ENCODE data around the gene LTBP3. TPM values are rescaled to one million over a fixed set of nuclear protein-coding genes. Genes with fewer than 3 reads are reported as not detected.
A peak's percentile ranks its signal among the peaks of the same experiment; 100 is the strongest.

Gene LTBP3
- total RNA-seq, 2 experiments from 2014 or later, result 116 to 119 TPM

DNA sequence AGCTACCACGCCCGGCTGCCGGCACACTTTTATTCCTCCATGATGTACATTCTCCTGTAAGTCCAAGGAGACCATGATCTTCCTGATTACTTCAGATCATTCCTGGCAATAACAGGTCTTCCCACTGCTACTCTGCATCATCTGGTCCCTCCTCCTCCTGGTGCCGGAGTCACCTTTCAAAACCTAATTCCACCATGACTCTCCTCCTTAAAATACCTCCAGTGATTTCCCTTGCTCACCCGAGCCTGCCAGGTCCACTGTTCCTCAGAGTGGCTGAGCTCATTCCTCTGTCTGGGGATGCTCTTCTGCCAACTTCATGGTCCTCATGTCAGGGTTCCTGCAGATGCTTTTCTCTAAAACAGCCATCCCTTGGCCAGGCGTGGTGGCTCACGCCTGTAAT is 3.9 kb upstream of the LTBP3 start:
- POLR2A ChIA-PET, result interaction anchor here (0.7 to 2.9 kb wide), 5 partner anchors 9 to 76 kb away, joined by 3 to 13 read pairs (median 4); partner anchors contain the start of gene SIPA1
- Mint-ChIP-seq H3K4me3 (no peak overlapping the region), H3K27ac (no peak overlapping the region), H3K9me3 (no peaks in the 10 kb centered on the region), H3K4me1 (peaks cover 36% of the 10 kb centered on the region), H3K36me3 (no peaks in the 10 kb centered on the region), H3K27me3 (no peaks in the 10 kb centered on the region)
- ATAC-seq (ENCODE audit: low read depth) (no peak), DNase-seq (no peak)

DNA sequence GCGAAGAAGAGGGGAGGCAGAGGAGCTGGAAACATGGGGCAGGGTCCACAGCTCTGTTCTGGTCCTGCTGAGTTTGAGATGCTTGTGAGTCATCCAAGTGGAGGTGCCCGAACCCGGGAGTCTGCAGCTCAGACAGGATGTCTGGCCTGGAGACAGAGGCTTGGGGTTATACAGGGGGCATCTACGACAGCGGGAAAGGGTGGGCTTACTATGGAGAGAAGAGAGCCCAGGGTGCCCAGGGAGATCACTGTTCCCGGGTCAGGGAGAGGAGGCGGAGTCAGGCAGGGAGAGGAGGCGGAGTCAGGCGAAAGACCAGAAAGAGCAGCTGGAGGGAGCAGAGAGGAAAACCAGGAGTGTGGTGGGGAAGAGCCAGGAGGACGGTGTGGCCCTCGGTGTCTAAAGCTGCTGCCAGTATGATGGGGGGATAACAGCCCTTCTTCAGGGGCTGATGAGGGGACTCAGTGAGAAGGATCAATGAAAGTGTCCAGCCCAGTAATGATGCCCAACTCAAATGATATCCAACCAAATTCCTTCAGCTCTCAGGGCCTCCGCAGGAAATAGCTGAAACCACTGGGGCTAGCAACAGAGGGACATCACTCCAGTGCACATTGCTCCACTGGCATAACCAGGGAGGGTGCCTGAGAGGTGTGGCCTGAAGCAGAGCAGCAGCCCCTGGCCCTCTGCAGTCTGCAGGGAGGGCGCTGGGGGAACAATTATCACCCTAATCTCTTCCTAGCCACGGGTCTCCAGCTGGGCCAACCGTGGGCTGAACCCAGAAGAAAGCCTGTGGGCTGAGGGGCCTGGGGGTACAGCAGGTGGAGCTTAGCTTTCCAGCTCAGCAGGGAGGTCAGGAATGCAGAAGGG is 2.6 kb upstream of the LTBP3 start:
- ATAC-seq (ENCODE audit: low read depth) (no peak), DNase-seq (peak; percentile 28)
- H3K27me3 Mint-ChIP-seq, result no peaks in the 10 kb centered on the region
- H3K4me1 Mint-ChIP-seq, result peaks cover 32% of the 10 kb centered on the region
- H3K4me3 Mint-ChIP-seq, result no peak overlapping the region
- POLR2A ChIA-PET, result interaction anchor here (0.8 to 2.9 kb wide), 5 partner anchors 11 to 138 kb away, joined by 3 to 13 read pairs (median 3); partner anchors contain the start of genes FAM89B, NEAT1 and SIPA1
- H3K36me3 Mint-ChIP-seq, result no peaks in the 10 kb centered on the region
- no peaks in the 10 kb centered on the region for H3K9me3 Mint-ChIP-seq
- H3K27ac Mint-ChIP-seq, result no peak overlapping the region

DNA sequence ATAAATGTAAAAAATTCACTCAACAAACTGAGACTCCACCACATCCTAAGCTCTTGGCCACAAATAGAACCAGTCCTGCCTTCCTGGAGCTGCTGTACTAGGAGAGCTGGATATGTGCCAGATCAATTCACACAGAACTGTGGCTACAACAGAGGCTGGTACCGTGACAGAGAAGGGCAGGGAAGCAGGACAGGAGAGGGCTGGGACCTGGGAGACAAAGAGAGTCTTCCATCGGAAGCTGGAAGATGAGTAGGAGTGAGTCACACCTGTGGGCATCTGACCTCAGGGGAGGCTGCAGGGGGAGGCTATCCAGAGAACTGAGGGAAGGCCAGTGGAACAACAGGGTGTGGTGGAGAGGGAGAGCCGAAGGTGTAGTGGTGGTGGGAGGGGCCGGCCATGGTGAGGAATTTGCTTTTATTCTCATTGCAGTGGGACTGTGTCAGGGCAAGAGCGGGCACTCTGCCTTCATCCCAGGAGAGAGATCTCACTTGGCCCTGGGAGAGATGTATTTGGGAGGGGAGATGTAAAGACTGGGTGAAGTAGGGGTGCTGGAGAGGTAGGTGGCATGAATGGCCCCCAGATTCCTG is 1.9 kb upstream of the LTBP3 start:
- H3K4me3 Mint-ChIP-seq, result no peak overlapping the region
- no peak for ATAC-seq (ENCODE audit: low read depth)

DNA sequence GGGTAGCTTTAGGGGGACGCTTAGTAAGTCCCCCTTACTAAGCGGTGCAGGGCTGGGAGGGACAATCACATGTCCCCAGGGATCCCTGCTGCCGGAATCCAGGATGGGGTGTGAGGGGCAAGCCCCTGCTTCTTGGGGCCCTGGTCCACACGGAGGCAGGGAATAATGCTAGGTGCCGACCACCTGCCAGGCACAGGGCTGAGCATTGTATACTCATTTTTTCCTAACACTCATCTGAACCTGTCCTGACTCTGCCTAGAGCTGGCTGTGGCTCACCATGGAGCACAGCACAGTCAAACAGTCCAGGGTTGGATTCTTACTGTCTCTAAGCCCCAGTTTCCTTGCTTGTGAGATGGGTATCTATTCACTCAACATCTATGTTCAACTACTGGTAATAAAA is 1.4 kb upstream of the LTBP3 start:
- POLR2A ChIA-PET, result interaction anchor here (0.5 to 2.9 kb wide), 5 partner anchors 11 to 136 kb away, joined by 3 to 13 read pairs (median 10); partner anchors contain the start of genes NEAT1 and ZNRD2
- DNase-seq, result peak; percentile 22

More for the DNA sequence above, 1.9 kb upstream of the LTBP3 start:
- peaks cover 32% of the 10 kb centered on the region for H3K4me1 Mint-ChIP-seq
- H3K27me3 Mint-ChIP-seq, result no peaks in the 10 kb centered on the region
- H3K27ac Mint-ChIP-seq, result peak overlapping the region; percentile 3
- no peak for DNase-seq
- no peaks in the 10 kb centered on the region for H3K9me3 Mint-ChIP-seq
- POLR2A ChIA-PET, result interaction anchor here (0.5 to 2.9 kb wide), 5 partner anchors 10 to 137 kb away, joined by 3 to 13 read pairs (median 10); partner anchors contain the start of genes NEAT1 and ZNRD2
- no peaks in the 10 kb centered on the region for H3K36me3 Mint-ChIP-seq

DNA sequence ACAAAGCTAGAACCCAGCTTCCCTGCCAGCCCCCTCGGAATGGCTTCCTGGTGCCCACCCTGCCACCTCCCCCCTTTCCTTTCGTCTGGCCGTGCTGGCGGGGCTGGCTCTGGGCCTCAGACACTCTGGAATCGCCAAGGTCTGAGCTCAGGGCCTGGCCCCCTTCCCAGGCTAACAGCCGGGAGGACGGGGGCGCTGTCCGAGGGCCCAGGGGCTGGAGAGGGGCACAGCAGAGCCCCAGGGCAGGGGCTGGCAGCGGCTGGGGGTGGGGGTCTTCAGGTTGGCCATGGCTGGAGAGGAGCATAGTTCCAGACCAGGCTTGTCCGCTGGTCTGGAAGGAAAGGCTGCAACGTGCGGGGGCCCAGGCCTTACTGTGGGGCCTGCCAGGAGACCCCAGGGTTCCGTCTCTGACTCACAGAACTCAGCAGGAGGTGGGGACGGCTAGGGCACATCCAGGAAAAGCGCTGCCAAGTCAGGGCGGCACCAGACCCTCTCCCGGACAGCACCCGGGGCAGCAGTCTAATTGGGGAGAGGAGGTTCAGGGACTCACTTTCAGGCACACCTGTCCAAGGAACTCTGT is 861 bp upstream of the LTBP3 start:
- Mint-ChIP-seq H3K27me3 (no peaks in the 10 kb centered on the region), H3K9me3 (no peaks in the 10 kb centered on the region), H3K4me1 (peaks cover 38% of the 10 kb centered on the region), H3K4me3 (peak overlapping the region; percentile 70), H3K27ac (peak overlapping the region; percentile 66), H3K36me3 (no peaks in the 10 kb centered on the region)
- DNase-seq (peak; percentile 35), ATAC-seq (ENCODE audit: low read depth) (no peak)
- POLR2A ChIA-PET, result interaction anchor here (0.6 to 2.9 kb wide), 4 partner anchors 10 to 18 kb away, joined by 4 to 13 read pairs (median 10); partner anchors contain the start of gene ZNRD2

More for the DNA sequence above, 1.4 kb upstream of the LTBP3 start:
- Mint-ChIP-seq H3K36me3 (no peaks in the 10 kb centered on the region), H3K27ac (no peak overlapping the region), H3K4me1 (peaks cover 34% of the 10 kb centered on the region), H3K9me3 (no peaks in the 10 kb centered on the region), H3K27me3 (no peaks in the 10 kb centered on the region), H3K4me3 (peak overlapping the region; percentile 70)
- ATAC-seq (ENCODE audit: low read depth), result no peak

DNA sequence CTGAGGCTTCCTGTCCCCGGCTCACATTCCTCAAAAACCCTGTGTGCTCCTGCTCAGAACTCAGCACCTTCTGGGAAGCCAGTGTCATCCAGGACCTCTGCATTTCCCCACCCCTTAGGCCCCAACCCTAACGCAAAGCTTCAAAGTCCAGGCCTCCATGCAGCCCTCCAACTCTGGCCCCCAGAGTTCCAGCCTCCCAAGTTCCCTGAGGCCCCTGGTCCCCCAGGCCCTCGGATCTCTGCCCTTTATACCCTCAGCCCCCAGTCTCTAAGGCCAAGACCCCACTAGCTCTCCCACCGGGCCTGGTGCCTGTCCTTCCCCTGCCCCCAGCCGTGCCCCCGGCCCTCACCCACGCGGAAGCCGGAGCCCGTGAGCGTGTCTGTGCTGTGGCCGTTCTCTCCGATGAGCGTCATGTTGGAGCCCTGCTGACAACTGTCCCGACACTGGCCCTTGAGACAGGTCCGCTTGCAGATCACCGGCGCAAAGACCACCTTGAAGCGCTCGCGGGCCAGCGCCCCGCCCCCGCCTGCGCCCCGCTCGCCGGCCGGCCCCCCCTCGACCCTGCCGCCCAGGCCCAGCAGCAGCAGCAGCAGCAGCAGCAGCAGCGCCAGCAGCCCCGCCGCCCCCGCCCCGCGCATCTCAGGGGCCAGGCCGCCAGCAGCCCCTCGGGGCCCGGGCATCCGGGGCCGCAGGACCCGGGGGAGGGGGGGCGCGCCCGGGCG is 718 bp downstream of the LTBP3 start:
- DNase-seq (peak; percentile 57), ATAC-seq (ENCODE audit: low read depth) (no peak)
- H3K4me3 Mint-ChIP-seq, result peak overlapping the region; percentile 86
- POLR2A ChIA-PET, result interaction anchor here (0.8 to 3.5 kb wide), 7 partner anchors 8 to 81 kb away, joined by 3 to 38 read pairs (median 3); partner anchors contain the start of genes FAM89B, SIPA1 and ZNRD2
- H3K27ac Mint-ChIP-seq, result peak overlapping the region; percentile 87
- peaks cover 43% of the 10 kb centered on the region for H3K4me1 Mint-ChIP-seq
- H3K36me3 Mint-ChIP-seq, result no peaks in the 10 kb centered on the region
- no peaks in the 10 kb centered on the region for H3K27me3 Mint-ChIP-seq
- H3K9me3 Mint-ChIP-seq, result no peaks in the 10 kb centered on the region

DNA sequence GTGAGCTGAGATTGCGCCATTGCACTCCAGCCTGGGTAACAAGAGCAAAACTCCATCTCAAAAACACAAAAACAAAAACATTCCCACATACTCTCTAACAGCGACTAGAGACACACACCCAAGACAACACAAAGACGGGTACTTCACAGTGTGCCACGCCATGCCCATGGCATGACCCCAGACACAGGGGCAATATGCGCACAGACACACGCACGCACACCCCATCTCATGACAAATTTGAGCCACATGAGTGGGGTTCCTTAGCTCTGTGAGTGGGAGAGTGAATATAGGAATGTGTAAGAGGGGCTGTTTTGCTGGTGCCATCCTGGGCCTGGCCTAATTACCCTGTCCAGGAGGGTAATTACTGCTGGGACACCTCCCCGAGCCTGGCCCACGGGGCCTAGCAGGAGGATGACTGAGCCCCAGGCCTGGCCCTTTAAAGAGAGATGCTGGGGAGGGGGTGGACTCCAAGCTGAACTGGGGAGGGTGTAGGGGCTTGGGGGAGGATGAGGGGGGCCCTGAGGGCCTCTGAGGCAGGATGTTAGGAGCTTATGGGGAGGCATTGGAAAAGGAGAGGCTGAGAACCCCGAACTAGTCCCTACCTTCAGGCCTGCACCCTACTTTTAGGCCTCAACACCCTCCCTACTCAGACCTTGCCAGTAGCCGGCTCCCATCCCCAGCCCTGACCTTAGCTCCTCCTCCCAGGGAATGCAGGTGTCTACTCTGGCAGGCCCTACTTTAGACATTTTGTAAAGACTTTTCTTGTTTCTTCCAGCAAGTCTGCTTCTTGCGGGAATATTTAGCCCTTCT is 1.5 kb downstream of the LTBP3 start:
- peaks cover 3% of the 10 kb centered on the region for H3K36me3 Mint-ChIP-seq

DNA sequence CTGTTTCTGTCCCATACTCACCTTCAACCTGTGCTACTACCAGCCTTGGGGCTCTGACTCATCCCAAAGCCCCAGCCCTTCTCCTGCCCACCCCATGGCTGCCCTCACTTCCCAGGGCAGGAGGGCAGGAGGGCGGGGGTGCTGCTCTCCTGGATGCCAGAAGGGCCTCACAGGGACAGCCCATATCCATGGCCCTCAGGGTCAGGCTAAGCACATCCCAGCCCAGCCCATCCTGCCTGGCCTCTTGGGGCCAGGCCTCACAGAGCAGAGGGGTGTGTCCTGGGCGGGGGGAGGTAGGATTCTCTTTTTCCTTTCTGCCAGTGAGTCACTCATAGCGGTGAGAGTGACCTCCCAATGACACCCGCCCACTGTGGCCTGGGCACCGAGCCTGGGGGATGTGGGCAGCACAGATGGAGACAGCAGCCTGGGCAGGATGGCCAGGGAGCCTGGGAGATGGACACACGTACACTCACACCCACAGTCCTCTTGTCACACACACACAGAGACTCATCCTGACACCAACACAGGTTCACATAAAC is 2.4 kb downstream of the LTBP3 start:
- peak; percentile 39 for DNase-seq
- peak overlapping the region; percentile 87 for H3K27ac Mint-ChIP-seq
- H3K9me3 Mint-ChIP-seq, result no peaks in the 10 kb centered on the region
- peak overlapping the region; percentile 86 for H3K4me3 Mint-ChIP-seq
- no peak for ATAC-seq (ENCODE audit: low read depth)
- POLR2A ChIA-PET, result interaction anchor here (1.0 to 3.5 kb wide), 3 partner anchors 10 to 16 kb away, joined by 4 to 38 read pairs (median 20); partner anchors contain the start of genes FAM89B and ZNRD2
- peaks cover 12% of the 10 kb centered on the region for H3K36me3 Mint-ChIP-seq
- H3K4me1 Mint-ChIP-seq, result peaks cover 56% of the 10 kb centered on the region
- no peaks in the 10 kb centered on the region for H3K27me3 Mint-ChIP-seq

More for the DNA sequence above, 1.5 kb downstream of the LTBP3 start:
- H3K27me3 Mint-ChIP-seq, result no peaks in the 10 kb centered on the region
- H3K27ac Mint-ChIP-seq, result peak overlapping the region; percentile 87
- no peak for ATAC-seq (ENCODE audit: low read depth)
- H3K9me3 Mint-ChIP-seq, result no peaks in the 10 kb centered on the region
- peak; percentile 37 for DNase-seq
- POLR2A ChIA-PET, result interaction anchor here (0.6 to 3.5 kb wide), 9 partner anchors 9 to 104 kb away, joined by 3 to 38 read pairs (median 3); partner anchors contain the start of genes FAM89B, PCNX3, SIPA1 and ZNRD2
- H3K4me1 Mint-ChIP-seq, result peaks cover 51% of the 10 kb centered on the region
- H3K4me3 Mint-ChIP-seq, result peak overlapping the region; percentile 86

DNA sequence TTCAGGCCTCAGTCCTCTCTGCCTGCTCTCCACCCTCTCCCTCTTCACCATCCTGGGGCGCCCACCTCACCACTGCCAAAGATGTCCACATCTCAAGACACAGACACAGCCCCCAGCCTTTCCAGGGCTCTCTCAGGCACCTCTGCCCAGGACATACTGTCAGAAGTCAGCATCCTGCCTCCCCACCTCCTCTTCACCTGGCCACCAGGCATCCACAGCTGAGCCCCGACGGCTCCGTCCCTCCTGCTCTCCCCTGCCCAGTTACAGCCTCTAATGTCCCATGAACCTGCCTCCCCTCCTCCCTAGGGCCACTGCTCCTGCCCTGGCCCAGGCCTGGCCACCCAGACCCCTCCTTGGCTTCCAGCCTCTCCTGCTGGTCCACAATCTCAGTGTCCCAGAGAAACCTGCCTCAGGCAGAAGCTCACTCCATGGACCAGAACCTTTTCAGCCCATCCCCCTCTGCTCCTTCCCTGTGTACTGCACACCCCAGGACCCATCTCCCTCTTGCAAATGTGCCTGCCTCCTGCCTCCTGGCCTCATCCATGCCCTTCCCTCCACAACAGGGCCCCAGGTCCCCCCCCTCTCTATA is 3.2 kb downstream of the LTBP3 start:
- no peaks in the 10 kb centered on the region for H3K9me3 Mint-ChIP-seq
- H3K27ac Mint-ChIP-seq, result peak overlapping the region; percentile 85
- H3K27me3 Mint-ChIP-seq, result no peaks in the 10 kb centered on the region
- peaks cover 15% of the 10 kb centered on the region for H3K36me3 Mint-ChIP-seq
- POLR2A ChIA-PET, result interaction anchor here (0.6 to 3.5 kb wide), 5 partner anchors 9 to 519 kb away, joined by 4 to 38 read pairs (median 4); partner anchors contain the start of genes FAM89B and ZNRD2
- ATAC-seq (ENCODE audit: low read depth) (no peak), DNase-seq (peak; percentile 45)
- H3K4me3 Mint-ChIP-seq, result peak overlapping the region; percentile 61
- H3K4me1 Mint-ChIP-seq, result peaks cover 48% of the 10 kb centered on the region

DNA sequence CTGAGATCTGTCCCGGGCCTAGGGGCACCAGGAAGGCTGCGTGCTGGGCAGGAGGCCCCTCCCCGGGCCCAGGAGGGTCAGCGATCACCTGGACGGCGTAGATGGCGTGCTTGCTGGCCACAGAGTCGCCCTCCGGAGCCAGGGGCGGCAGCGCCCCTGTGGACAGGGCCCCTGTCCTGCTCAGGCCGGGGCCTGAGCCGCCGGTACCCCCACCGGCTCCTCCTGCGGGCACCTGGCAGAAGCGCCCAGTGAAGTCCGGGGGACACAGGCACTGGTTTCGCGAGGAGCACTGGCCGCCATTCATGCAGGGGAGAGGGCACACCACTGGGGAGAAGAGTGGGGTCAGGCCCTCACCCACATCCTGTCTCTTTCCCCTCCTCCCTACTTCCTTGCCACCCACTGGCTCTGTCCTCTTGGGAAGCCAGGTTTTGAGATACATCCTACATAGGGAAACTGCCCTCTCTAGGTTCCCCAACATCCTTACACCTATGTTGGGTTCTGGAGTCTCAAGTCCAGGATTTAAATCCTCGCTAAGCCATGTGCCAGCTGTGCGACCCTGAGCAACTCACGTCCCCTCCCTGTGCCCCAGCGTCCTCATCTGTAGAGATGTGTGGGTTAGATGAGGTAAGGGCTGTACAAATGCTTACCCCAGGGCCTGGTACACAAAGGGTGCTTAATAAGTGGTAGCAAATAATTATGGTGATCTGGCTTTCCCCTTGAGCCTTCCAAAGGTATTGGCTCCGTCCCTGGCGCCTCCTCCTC is 3.9 kb downstream of the LTBP3 start:
- Mint-ChIP-seq H3K27me3 (no peaks in the 10 kb centered on the region), H3K27ac (peak overlapping the region; percentile 85), H3K36me3 (peaks cover 19% of the 10 kb centered on the region), H3K4me1 (peaks cover 46% of the 10 kb centered on the region), H3K4me3 (peak overlapping the region; percentile 61), H3K9me3 (no peaks in the 10 kb centered on the region)
- DNase-seq, result peak; percentile 36
- POLR2A ChIA-PET, result interaction anchor here (0.8 to 3.7 kb wide), 8 partner anchors 9 to 29 kb away, joined by 4 to 38 read pairs (median 14); partner anchors contain the start of genes EHBP1L1, FAM89B, SCYL1 and ZNRD2
- ATAC-seq (ENCODE audit: low read depth), result no peak
